Fibroblast of upper back skin (primary cell): ENCODE data around the gene CD109.
"Not testable (repeated sequence)": the region's sequence is repeated elsewhere in the genome, so short reads cannot be mapped to it uniquely, and the experiment has no call there.

Experiments used
- DNase-seq: peaks from one replicate; pipeline ENCODE4 v3.0.0-alpha.2; 2013

CD109 gene

GRCh38 chr6:73688351-73688750 is 7.7 kb upstream of the CD109 start:
- no peak for DNase-seq

- no peak for DNase-seq
These were observed 5.9 kb upstream of the CD109 start for GRCh38 chr6:73690056-73690455.

- DNase-seq, result peak; percentile 30
These were observed 4.5 kb upstream of the CD109 start for GRCh38 chr6:73691512-73691911.

GRCh38 chr6:73694711-73695411 is 1.1 kb upstream of the CD109 start:
- peak; percentile 60 for DNase-seq

- no peak for DNase-seq
These were observed 1.1 kb downstream of the CD109 start for GRCh38 chr6:73696966-73697655.

GRCh38 chr6:73699676-73700459 is 3.9 kb downstream of the CD109 start:
- no peak for DNase-seq

GRCh38 chr6:73702444-73702843 is 6.4 kb downstream of the CD109 start:
- no peak for DNase-seq

- DNase-seq, result no peak
These were observed 7.5 kb downstream of the CD109 start for GRCh38 chr6:73703466-73703865.

- peak; percentile 99 for DNase-seq
These were observed 8.3 kb downstream of the CD109 start for GRCh38 chr6:73704260-73704659.

- no peak for DNase-seq
These were observed 8.8 kb downstream of the CD109 start for GRCh38 chr6:73704798-73705197.

- DNase-seq, result no peak
These were observed 11.0 kb downstream of the CD109 start for GRCh38 chr6:73706971-73707370.

- DNase-seq, result peak; percentile 87
These were observed 14.5 kb downstream of the CD109 start for GRCh38 chr6:73710470-73710869.

- DNase-seq, result no peak
These were observed 14.9 kb downstream of the CD109 start for GRCh38 chr6:73710948-73711347.

- no peak for DNase-seq
These were observed 16.7 kb downstream of the CD109 start for GRCh38 chr6:73712535-73713173.

- no peak for DNase-seq
These were observed 17.6 kb downstream of the CD109 start for GRCh38 chr6:73713426-73714147.

- DNase-seq, result not testable (repeated sequence)
These were observed 19.1 kb downstream of the CD109 start for GRCh38 chr6:73715111-73715508.

GRCh38 chr6:73719046-73719445 is 23.0 kb downstream of the CD109 start:
- no peak for DNase-seq

- peak; percentile 86 for DNase-seq
These were observed 26.5 kb downstream of the CD109 start for GRCh38 chr6:73722318-73723060.

- DNase-seq, result not testable (repeated sequence)
These were observed 27.5 kb downstream of the CD109 start for GRCh38 chr6:73723480-73723879.

- DNase-seq, result no peak
These were observed 28.4 kb downstream of the CD109 start for GRCh38 chr6:73724389-73724788.

GRCh38 chr6:73725192-73725591 is 29.2 kb downstream of the CD109 start:
- peak; percentile 50 for DNase-seq

- DNase-seq, result no peak
These were observed 31.1 kb downstream of the CD109 start for GRCh38 chr6:73727114-73727513.
